ENCODE results near the gene ADORA3.

GRCh38 chr1:111475701-111476100 lies 27.7 kb downstream of the ADORA3 start:
- TF ChIP-seq, protein P1, sequence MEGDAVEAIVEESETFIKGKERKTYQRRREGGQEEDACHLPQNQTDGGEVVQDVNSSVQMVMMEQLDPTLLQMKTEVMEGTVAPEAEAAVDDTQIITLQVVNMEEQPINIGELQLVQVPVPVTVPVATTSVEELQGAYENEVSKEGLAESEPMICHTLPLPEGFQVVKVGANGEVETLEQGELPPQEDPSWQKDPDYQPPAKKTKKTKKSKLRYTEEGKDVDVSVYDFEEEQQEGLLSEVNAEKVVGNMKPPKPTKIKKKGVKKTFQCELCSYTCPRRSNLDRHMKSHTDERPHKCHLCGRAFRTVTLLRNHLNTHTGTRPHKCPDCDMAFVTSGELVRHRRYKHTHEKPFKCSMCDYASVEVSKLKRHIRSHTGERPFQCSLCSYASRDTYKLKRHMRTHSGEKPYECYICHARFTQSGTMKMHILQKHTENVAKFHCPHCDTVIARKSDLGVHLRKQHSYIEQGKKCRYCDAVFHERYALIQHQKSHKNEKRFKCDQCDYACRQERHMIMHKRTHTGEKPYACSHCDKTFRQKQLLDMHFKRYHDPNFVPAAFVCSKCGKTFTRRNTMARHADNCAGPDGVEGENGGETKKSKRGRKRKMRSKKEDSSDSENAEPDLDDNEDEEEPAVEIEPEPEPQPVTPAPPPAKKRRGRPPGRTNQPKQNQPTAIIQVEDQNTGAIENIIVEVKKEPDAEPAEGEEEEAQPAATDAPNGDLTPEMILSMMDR (conservative IDR thresholded peaks at IDR 0.05 in 1 of 2, IDR thresholded peaks at IDR 0.05 in 1 of 2; ENCODE audit: low read depth in 1 of 2, low read length in 2 of 2), result no peak
- no peak for TF ChIP-seq EZH2 (IDR thresholded peaks at IDR 0.05; ENCODE audit: low read length, missing control alignments)
